K562 (cell line): ENCODE measurements around the gene PDE4D. TPM values are rescaled to one million over a fixed set of nuclear protein-coding genes. Genes with fewer than 3 reads are reported as not detected.

Source experiments
- ATAC-seq: fragments of 200-7000 bp; cut with Tn5 transposase; 3 replicates; pipeline ENCODE4 v1.9.1; 2020; ENCODE audit warnings: moderate library complexity
- BruUV-seq: library from RNA; stranded (reverse); fragments of 400-500 nt; replicated peaks from 2 replicates; lab custom pipeline; 2021; lab: Mats Ljungman, UMichigan
- CTCF ChIA-PET: fragments of 300-600 bp; formaldehyde crosslinking; extraction: SDS; loops from one replicate; lab custom pipeline; 2021; ENCODE audit warnings: low intra/inter-chr PET ratio; lab: Yijun Ruan, JAX
- POLR2A ChIA-PET: fragments of 300-600, 350-650 bp; sonication (Branson Sonifier 250); formaldehyde crosslinking; extraction: SDS; loops from one replicate; lab custom pipeline; 2021; ENCODE audit warnings: antibody characterized with exemption, inconsistent platforms; lab: Yijun Ruan, JAX
- DNase-seq, 4 experiments: peaks; one replicate each; pipeline versions ENCODE4 v3.0.0 to v3.0.0-alpha.2; 2011 to 2018; ENCODE audit warnings: low spot score in 3 of 4, mixed read lengths in 3 of 4; ENCODE audit errors: extremely low read depth in 1 of 4
- FAIRE-seq: peaks from 2 replicates; lab custom pipeline; 2011; peaks lifted over from hg19 to GRCh38; lab: Jason Lieb, UNC
- H2AFZ ChIP-seq: 2 replicates; pipeline ENCODE4 v1.6.0; 2011; ENCODE audit warnings: low read depth, low read length, control low read depth, inconsistent platforms
- H3K27ac ChIP-seq: fragments of 200-600 bp; 3 replicates; pipeline ENCODE4 v1.8.0; 2011; ENCODE audit warnings: low read depth, mild to moderate bottlenecking, control low read depth, inconsistent platforms, low read length, moderate library complexity, mixed read lengths; ENCODE audit errors: extremely low read depth
- H3K27me3 ChIP-seq, 2 experiments: fragments of 300-600 bp in 1 of 2; 2 replicates in 1 of 2; 3 replicates in 1 of 2; pipeline versions ENCODE4 v1.6.0 to v1.8.0; 2011; ENCODE audit warnings: inconsistent platforms in 2 of 2, low read length in 2 of 2, mild to moderate bottlenecking in 1 of 2, mixed read lengths in 1 of 2, moderate library complexity in 1 of 2; ENCODE audit not compliant: control insufficient read depth in 2 of 2, insufficient read depth in 2 of 2
- H3K36me3 ChIP-seq: fragments of 300-600 bp; 3 replicates; pipeline ENCODE4 v1.8.0; 2011; ENCODE audit warnings: mild to moderate bottlenecking, low read length, inconsistent platforms; ENCODE audit not compliant: control insufficient read depth, insufficient read depth
- H3K4me1 ChIP-seq, 2 experiments: fragments of 200-600 bp in 1 of 2; replicated peaks in 1 of 2; 2 replicates in 1 of 2; 3 replicates in 1 of 2; pipeline versions ENCODE4 v1.5.1 to v1.8.0; 2011; ENCODE audit warnings: inconsistent platforms in 2 of 2, low read length in 2 of 2, mild to moderate bottlenecking in 1 of 2, mixed read lengths in 1 of 2, moderate library complexity in 1 of 2; ENCODE audit not compliant: control insufficient read depth in 2 of 2, insufficient read depth in 2 of 2
- H3K4me2 ChIP-seq: 2 replicates; pipeline ENCODE4 v1.6.1; 2011; ENCODE audit warnings: low read length, control low read depth, inconsistent platforms, mixed read lengths; ENCODE audit not compliant: insufficient read depth
- H3K4me3 ChIP-seq: fragments of 200-600 bp; sonication (generic), shearing (Covaris generic); 2 replicates; pipeline ENCODE4 v1.5.1; 2016; ENCODE audit warnings: control low read depth, inconsistent platforms
- H3K79me2 ChIP-seq: fragments of 200-600 bp; 3 replicates; pipeline ENCODE4 v1.8.0; 2011; ENCODE audit warnings: low read length, inconsistent platforms; ENCODE audit not compliant: control insufficient read depth, insufficient read depth
- H3K9ac ChIP-seq, 2 experiments: 2 replicates each; pipeline versions ENCODE4 v1.6.0 to v1.6.1; 2011; ENCODE audit warnings: low read depth in 2 of 2, low read length in 2 of 2, control low read depth in 1 of 2, inconsistent platforms in 1 of 2, mild to moderate bottlenecking in 1 of 2, mixed read lengths in 1 of 2; ENCODE audit not compliant: insufficient read depth in 1 of 2
- H3K9me1 ChIP-seq: one replicate; pipeline ENCODE4 v1.6.0; 2011; ENCODE audit warnings: inconsistent platforms, mild to moderate bottlenecking, low read length, moderate library complexity; ENCODE audit not compliant: control insufficient read depth, insufficient read depth
- H3K9me3 ChIP-seq: replicated peaks from 2 replicates; pipeline ENCODE4 v1.5.1; 2011; ENCODE audit warnings: low read depth, low read length, inconsistent platforms; ENCODE audit not compliant: control insufficient read depth, insufficient read depth
- H4K20me1 ChIP-seq: replicated peaks from 2 replicates; pipeline ENCODE4 v1.6.1; 2011; ENCODE audit warnings: low read length, inconsistent platforms, mixed read lengths; ENCODE audit not compliant: control insufficient read depth, insufficient read depth
- ARNT ChIP-seq, 2 experiments: fragments of 450-650 bp; IDR thresholded peaks; 2 replicates each; pipeline ENCODE4 v1.6.1; 2016; ENCODE audit warnings: mild to moderate bottlenecking in 1 of 2
- C11orf30 ChIP-seq: fragments of 450-650 bp; IDR thresholded peaks from 2 replicates; pipeline ENCODE4 v1.6.1; 2016; ENCODE audit warnings: low read depth, mild to moderate bottlenecking
- CBFB ChIP-seq: sonication (generic); formaldehyde crosslinking; IDR thresholded peaks from 2 replicates; pipeline ENCODE4 v1.4.0; 2020; ENCODE audit warnings: mild to moderate bottlenecking, missing genetic modification reagents
- HOMEZ ChIP-seq: fragments of 250-450 bp; sonication (Bioruptor Pico); IDR thresholded peaks from 2 replicates; pipeline ENCODE4 v1.4.0; 2020; ENCODE audit warnings: mild to moderate bottlenecking, moderate library complexity
- MYBL2 ChIP-seq, 2 experiments: fragments of 450-650 bp in 1 of 2; sonication (generic) in 1 of 2; formaldehyde crosslinking in 1 of 2; IDR thresholded peaks; 2 replicates each; pipeline versions ENCODE4 v1.6.1 to v1.8.1; 2017 to 2022; ENCODE audit warnings: borderline replicate concordance in 1 of 2, inconsistent platforms in 1 of 2, low read depth in 1 of 2, mild to moderate bottlenecking in 1 of 2, missing genetic modification reagents in 1 of 2, moderate library complexity in 1 of 2
- NFYB ChIP-seq: IDR thresholded peaks from 2 replicates; pipeline ENCODE4 v1.6.1; 2011; ENCODE audit warnings: mild to moderate bottlenecking, moderate library complexity; ENCODE audit not compliant: insufficient read length; ENCODE audit errors: extremely low read depth
- PATZ1 ChIP-seq: fragments of 250-450 bp; sonication (Bioruptor Pico); IDR thresholded peaks from 2 replicates; pipeline ENCODE4 v1.5.0; 2020; ENCODE audit warnings: mild to moderate bottlenecking, borderline replicate concordance
- ZBTB1 ChIP-seq: sonication (generic); formaldehyde crosslinking; IDR thresholded peaks from 2 replicates; pipeline ENCODE4 v1.8.1; 2023; ENCODE audit warnings: missing genetic modification reagents, low read depth, mild to moderate bottlenecking, borderline replicate concordance
- ZNF232 ChIP-seq: sonication (generic); formaldehyde crosslinking; IDR thresholded peaks from 2 replicates; pipeline ENCODE4 v1.8.0; 2022; ENCODE audit warnings: mild to moderate bottlenecking, missing genetic modification reagents
- ZNF282 ChIP-seq: sonication (generic); formaldehyde crosslinking; IDR thresholded peaks from 2 replicates; pipeline ENCODE4 v1.8.1; 2023; ENCODE audit warnings: missing genetic modification reagents
- ZNF57 ChIP-seq: fragments of 450-650 bp; formaldehyde crosslinking; IDR thresholded peaks from 2 replicates; pipeline ENCODE4 v1.4.0; 2020; ENCODE audit warnings: mild to moderate bottlenecking, moderate library complexity
- ZNF75A ChIP-seq: fragments of 450-650 bp; formaldehyde crosslinking; IDR thresholded peaks from 2 replicates; pipeline ENCODE4 v1.4.0; 2020; ENCODE audit warnings: mild to moderate bottlenecking
- ZNF830 ChIP-seq: fragments of 250-450 bp; sonication (Bioruptor Pico); IDR thresholded peaks from 2 replicates; pipeline ENCODE4 v1.5.0; 2021; ENCODE audit warnings: mild to moderate bottlenecking
- WGBS: fragments of 100-300 bp; shearing (Covaris generic); methylation state at CpG from one replicate; pipeline ENCODE4 v1.1.6; 2016; ENCODE audit warnings: low coverage, mixed read lengths; ENCODE audit not compliant: insufficient coverage; ENCODE audit errors: missing lambda C conversion rate; 5-methylcytosine and 5-hydroxymethylcytosine counted together
- in situ Hi-C: fragments of 300-500 bp; cut with MboI; formaldehyde crosslinking; loops from 4 replicates; pipeline ENCODE4 v1.15.0; 2018; ENCODE audit warnings: inconsistent platforms, mixed read lengths
- intact Hi-C: fragments of 100-400 bp; cut with micrococcal nuclease; formaldehyde crosslinking; loops from 2 replicates; pipeline ENCODE4 v1.14.2; 2022
- polyA plus RNA-seq, 8 experiments: library from polyadenylated mRNA; depleted of rRNA in 4 of 8; stranded (reverse) in 5 of 8; unstranded in 3 of 8; fragments of >200 nt; fragmentation: Nextera tagmentation in 2 of 8; fragmentation: Illumina TruSeq in 1 of 8; extraction: Ambion mirVana in 2 of 8; extraction: Trizol in 1 of 8; gene quantifications; 2 replicates each; pipeline versions ENCODE4 v1.2.1 to v1.2.3, GENCODE V29; 2011 to 2014; ENCODE audit warnings: inconsistent platforms in 1 of 8, missing spikeins in 1 of 8
- total RNA-seq, 7 experiments: library from RNA; depleted of rRNA in 6 of 7; stranded (reverse); fragments of >200 nt in 6 of 7; fragmentation: Illumina TruSeq in 2 of 7; extraction: Trizol in 2 of 7; gene quantifications; 2 replicates each; pipeline versions ENCODE4 v1.2.1 to v1.2.3, GENCODE V29; 2011 to 2021; ENCODE audit warnings: low replicate concordance in 1 of 7
- TF ChIP-seq, protein P1 (sequence below): fragments of 250-450 bp; sonication (Bioruptor Pico); IDR thresholded peaks from 2 replicates; pipeline ENCODE4 v1.8.0; 2021; ENCODE audit warnings: mild to moderate bottlenecking, moderate library complexity
- TF ChIP-seq, protein P2 (sequence below): fragments of 450-650 bp; formaldehyde crosslinking; IDR thresholded peaks from 2 replicates; pipeline ENCODE4 v1.4.0; 2020; ENCODE audit warnings: mild to moderate bottlenecking, mixed read lengths

Gene PDE4D
- total and polyA plus RNA-seq, 9 of the 15 experiments (the other 6 are each of a cell fraction or from before 2014, with no cell fraction given), result 0.04 to 0.46 (median 0.13) TPM

DNA sequence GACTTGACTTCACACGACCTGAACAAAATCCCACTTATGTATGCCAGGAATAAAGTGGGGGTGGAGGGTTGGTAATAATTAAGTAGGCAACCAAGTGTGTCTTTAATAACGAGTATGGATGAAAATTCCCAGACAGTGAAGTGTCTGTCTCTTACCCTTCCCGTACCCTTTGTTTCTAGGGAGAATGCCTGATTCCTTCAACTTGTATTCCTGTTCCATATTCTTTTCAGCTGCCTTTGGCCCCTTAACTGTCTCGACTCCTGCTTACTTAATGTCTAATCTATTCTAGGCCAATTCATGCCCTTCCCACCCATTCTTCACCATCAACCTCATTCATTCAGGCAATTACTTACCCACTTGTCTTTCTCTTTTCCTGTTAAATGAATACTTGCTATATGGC, 930.2 kb downstream of the PDE4D start:
- Histone ChIP-seq H3K9ac (no peak overlapping the region), H3K9me3 (no peaks in the 10 kb centered on the region), H3K27me3 (no peaks in the 10 kb centered on the region), H4K20me1 (no peaks in the 10 kb centered on the region), H2AFZ (no peak overlapping the region), H3K4me2 (no peak overlapping the region), H3K27ac (no peak overlapping the region), H3K4me3 (no peak overlapping the region), H3K4me1 (no peaks in the 10 kb centered on the region), H3K9me1 (no peaks in the 10 kb centered on the region), H3K36me3 (no peaks in the 10 kb centered on the region), H3K79me2 (no peaks in the 10 kb centered on the region)
- intact Hi-C loops (no loop called here), in situ Hi-C loops (no loop called here)
- ChIA-PET POLR2A (no interaction called here), CTCF (no interaction called here)
- FAIRE-seq (no peak), DNase-seq (no peak), ATAC-seq (no peak)
- 15% methylated on average over 4 of the region's 4 CpGs for WGBS
- no TSS peak for BruUV-seq
- no peak for TF ChIP-seq ZNF57 (CRISPR knock-in tag)
- TF ChIP-seq MYBL2 (IDR thresholded peaks at IDR 0.05; ENCODE audit: low read depth), result no peak
- no peak for TF ChIP-seq MYBL2 (CRISPR knock-in tag; IDR thresholded peaks at IDR 0.05; ENCODE audit: borderline replicate concordance)
- TF ChIP-seq ZBTB1 (CRISPR knock-in tag), result no peak
- no peak for TF ChIP-seq C11orf30
- TF ChIP-seq ZNF75A (CRISPR knock-in tag), result no peak
- no peak for TF ChIP-seq NFYB
- TF ChIP-seq HOMEZ (CRISPR knock-in tag), result no peak
- no peak for TF ChIP-seq CBFB (CRISPR knock-in tag)
- TF ChIP-seq ARNT (IDR thresholded peaks at IDR 0.05), result no peak
- TF ChIP-seq, protein P1, sequence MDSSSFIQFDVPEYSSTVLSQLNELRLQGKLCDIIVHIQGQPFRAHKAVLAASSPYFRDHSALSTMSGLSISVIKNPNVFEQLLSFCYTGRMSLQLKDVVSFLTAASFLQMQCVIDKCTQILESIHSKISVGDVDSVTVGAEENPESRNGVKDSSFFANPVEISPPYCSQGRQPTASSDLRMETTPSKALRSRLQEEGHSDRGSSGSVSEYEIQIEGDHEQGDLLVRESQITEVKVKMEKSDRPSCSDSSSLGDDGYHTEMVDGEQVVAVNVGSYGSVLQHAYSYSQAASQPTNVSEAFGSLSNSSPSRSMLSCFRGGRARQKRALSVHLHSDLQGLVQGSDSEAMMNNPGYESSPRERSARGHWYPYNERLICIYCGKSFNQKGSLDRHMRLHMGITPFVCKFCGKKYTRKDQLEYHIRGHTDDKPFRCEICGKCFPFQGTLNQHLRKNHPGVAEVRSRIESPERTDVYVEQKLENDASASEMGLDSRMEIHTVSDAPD (CRISPR knock-in tag), result no peak
- no peak for TF ChIP-seq ZNF232
- TF ChIP-seq, protein P2, sequence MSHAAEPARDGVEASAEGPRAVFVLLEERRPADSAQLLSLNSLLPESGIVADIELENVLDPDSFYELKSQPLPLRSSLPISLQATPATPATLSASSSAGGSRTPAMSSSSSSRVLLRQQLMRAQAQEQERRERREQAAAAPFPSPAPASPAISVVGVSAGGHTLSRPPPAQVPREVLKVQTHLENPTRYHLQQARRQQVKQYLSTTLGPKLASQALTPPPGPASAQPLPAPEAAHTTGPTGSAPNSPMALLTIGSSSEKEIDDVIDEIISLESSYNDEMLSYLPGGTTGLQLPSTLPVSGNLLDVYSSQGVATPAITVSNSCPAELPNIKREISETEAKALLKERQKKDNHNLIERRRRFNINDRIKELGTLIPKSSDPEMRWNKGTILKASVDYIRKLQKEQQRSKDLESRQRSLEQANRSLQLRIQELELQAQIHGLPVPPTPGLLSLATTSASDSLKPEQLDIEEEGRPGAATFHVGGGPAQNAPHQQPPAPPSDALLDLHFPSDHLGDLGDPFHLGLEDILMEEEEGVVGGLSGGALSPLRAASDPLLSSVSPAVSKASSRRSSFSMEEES (CRISPR knock-in tag), result no peak
- TF ChIP-seq ZNF282 (CRISPR knock-in tag), result no peak
- no peak for TF ChIP-seq ZNF830 (CRISPR knock-in tag)
- no peak for TF ChIP-seq PATZ1 (CRISPR knock-in tag)
